KOPT-K1 (cell line): Measurements from ENCODE around the gene WDR59.

Experiments used
- H3K27ac ChIP-seq: fragments of 200-600 bp; sonication (generic); 2 replicates; pipeline ENCODE4 v1.5.1; 2016; ENCODE audit warnings: antibody characterized with exemption, mild to moderate bottlenecking, low read depth, low read length; ENCODE audit not compliant: poor library complexity, severe bottlenecking
- H3K36me3 ChIP-seq: fragments of 200-600 bp; sonication (generic); 2 replicates; pipeline ENCODE4 v1.5.1; 2017; ENCODE audit warnings: antibody characterized with exemption, mild to moderate bottlenecking, low read length, moderate library complexity; ENCODE audit not compliant: insufficient read depth
- H3K9me3 ChIP-seq: fragments of 200-600 bp; sonication (generic); 2 replicates; pipeline ENCODE4 v1.5.1; 2017; ENCODE audit warnings: antibody characterized with exemption, low read length, mild to moderate bottlenecking; ENCODE audit not compliant: insufficient read depth, poor library complexity, severe bottlenecking

Gene WDR59

GRCh38 chr16:74877706-74878105 is 107.2 kb downstream of the WDR59 start:
- Histone ChIP-seq H3K36me3 (peaks cover 81% of the 10 kb centered on the region), H3K27ac (no peak overlapping the region), H3K9me3 (no peaks in the 10 kb centered on the region)

DNA sequence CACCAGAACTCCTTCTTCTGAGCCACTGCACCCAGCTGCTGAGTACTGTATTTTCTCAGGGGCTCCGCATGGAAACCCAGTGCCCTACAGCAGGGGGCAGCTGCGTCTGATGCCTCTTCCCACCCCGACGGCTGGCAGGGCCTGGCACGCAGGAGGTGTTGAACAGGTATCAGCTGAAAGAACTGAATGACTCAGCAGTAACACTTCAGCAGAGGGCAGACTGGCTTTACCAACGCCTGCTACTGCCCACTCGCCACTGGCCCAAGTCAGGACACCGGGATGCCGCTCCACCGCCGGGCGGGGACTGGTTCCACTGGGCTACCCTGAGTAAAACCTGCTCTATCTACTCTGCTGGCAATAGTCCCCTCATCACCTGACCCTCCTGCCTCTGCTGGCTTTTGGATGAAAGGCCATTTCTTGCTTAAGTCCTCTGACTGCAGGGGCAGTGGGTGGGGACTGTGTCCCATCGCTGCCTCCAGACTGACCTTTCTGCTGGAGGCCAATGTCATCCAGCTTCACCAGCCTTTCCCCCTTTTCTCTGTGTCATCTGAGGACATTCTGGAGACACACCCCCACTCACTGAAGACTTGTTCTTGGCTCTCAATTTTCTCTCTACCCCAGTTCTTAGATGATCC is 109.9 kb downstream of the WDR59 start:
- peaks cover 69% of the 10 kb centered on the region for H3K36me3 ChIP-seq
- no peaks in the 10 kb centered on the region for H3K9me3 ChIP-seq
- no peak overlapping the region for H3K27ac ChIP-seq

DNA sequence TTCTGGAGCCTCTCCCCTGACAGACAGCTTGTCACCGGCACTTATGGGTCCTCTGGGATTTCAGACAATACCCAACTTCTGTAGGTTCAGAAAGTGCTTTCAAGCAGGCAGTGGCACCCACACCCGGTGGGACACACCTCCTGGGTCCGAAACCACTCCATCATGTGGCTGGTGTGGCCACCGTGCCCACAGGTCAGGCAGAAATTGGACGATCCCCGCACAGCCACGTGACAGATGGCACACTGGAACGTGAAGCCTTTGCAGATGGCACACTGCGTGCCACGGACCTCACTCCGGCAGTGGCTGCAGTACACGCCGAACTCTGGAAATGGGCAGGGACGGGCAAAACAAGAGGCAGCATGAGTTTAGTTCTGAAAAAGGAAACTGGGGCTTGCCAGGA is 110.8 kb downstream of the WDR59 start:
- Histone ChIP-seq H3K27ac (no peak overlapping the region), H3K9me3 (no peaks in the 10 kb centered on the region), H3K36me3 (peaks cover 62% of the 10 kb centered on the region)

DNA sequence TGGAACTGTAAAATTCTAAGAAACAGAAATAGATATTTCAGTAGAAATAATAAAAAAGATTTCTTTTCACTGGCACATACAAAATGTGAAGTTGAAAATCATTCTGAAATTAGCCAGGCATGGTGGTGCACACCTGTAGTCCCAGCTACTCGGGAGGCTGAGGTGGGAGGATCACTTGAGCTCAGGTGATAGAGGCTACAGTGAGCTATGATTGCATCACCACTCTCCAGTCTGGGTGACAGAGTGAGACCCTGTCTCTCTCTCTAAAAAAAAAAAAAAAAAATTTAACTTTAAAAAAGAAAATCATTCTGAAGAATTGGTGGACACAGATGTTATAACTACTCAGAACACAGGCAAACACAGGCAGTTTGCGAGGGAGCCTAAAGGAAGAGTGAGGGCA is 112.6 kb downstream of the WDR59 start:
- Histone ChIP-seq H3K27ac (no peak overlapping the region), H3K36me3 (peaks cover 53% of the 10 kb centered on the region), H3K9me3 (no peaks in the 10 kb centered on the region)

- no peak overlapping the region for H3K27ac ChIP-seq
- peaks cover 46% of the 10 kb centered on the region for H3K36me3 ChIP-seq
- no peaks in the 10 kb centered on the region for H3K9me3 ChIP-seq
Measured at GRCh38 chr16:74871608-74872007, 113.3 kb downstream of the WDR59 start.

DNA sequence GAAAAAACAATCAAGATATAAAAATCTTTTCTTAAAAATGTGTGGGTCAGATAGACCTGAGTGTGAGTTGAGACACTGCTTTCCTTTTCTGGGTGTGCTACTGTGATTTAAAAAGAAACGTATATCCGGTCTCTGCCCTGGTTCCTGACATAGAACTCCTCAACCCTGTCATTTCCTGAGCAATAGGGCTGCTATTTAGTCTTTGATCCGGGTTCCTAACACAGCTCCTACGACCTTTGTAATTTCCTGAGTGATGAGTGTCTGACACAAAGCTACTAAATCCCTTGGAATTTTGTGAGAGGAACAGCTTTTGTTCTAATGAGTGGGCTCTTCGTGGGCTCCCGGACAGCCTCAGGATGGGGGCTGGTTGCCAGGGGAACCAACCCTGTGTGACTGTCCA is 116.4 kb downstream of the WDR59 start:
- H3K9me3 ChIP-seq = no peaks in the 10 kb centered on the region
- peaks cover 16% of the 10 kb centered on the region for H3K36me3 ChIP-seq
- H3K27ac ChIP-seq = no peak overlapping the region

- Histone ChIP-seq H3K36me3 (peaks cover 12% of the 10 kb centered on the region; the same call in 1 of the 2 replicates), H3K9me3 (no peaks in the 10 kb centered on the region), H3K27ac (no peak overlapping the region)
Measured at GRCh38 chr16:74868035-74868434, 116.9 kb downstream of the WDR59 start.

DNA sequence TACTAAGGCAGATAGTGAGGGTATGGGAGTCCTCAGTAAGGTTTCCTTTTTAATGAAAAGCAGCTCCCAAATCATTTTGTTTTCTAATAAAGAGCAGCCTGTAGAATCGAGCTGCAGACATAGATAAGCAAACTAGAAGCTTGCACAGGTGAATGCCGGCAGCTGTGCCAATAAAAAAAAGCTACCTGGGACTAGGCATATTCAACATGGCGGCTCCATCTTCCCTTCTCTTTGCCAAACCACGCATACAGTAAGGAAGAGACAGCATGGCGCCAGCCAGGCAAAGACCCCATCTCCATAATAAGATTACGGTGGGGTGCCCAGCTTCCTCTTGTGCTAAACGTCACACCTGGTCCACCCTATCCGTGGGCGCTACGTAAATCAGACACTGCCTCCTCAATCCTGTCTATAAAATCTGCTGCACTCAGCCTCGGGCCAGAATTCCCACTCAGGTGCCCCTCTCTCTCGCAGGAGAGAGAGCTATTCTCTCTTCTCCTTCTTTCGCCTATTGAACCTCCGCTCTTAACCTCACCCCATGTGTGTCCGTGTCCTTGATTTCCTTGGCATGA is 117.6 kb downstream of the WDR59 start:
- peaks cover 9% of the 10 kb centered on the region; the same call in 1 of the 2 replicates for H3K36me3 ChIP-seq
- H3K9me3 ChIP-seq = no peaks in the 10 kb centered on the region
- no peak overlapping the region for H3K27ac ChIP-seq

GRCh38 chr16:74865922-74866598 is 118.9 kb downstream of the WDR59 start:
- no peaks in the 10 kb centered on the region for H3K9me3 ChIP-seq
- H3K36me3 ChIP-seq = no peaks in the 10 kb centered on the region
- no peak overlapping the region for H3K27ac ChIP-seq

DNA sequence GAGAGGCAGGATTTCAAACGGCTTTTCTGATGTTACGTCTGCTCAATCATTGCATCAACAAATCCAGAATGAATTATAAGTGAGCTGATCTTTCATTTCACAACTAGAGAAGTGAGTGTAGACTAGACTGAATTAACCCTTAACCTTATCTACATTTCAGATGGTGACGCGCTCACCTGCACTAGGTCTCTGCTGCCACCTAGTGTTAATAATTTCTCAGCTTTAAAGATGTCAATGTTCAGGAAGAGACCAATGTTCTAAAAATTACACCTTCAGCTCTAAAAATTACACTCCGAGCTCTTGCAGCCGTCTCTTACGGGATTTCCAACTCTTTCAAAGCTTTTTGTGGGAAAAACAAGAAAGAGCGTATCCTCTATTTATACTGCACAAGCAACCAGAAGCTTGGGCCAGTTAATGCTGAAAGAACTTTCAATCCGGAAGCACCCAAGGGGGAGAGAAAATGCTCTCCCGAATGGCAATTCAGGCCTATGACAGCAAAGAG is 122.1 kb downstream of the WDR59 start:
- Histone ChIP-seq H3K9me3 (no peaks in the 10 kb centered on the region), H3K36me3 (no peaks in the 10 kb centered on the region), H3K27ac (no peak overlapping the region)

- Histone ChIP-seq H3K9me3 (no peaks in the 10 kb centered on the region), H3K27ac (no peak overlapping the region), H3K36me3 (no peaks in the 10 kb centered on the region)
Measured at GRCh38 chr16:74852500-74852875, 132.4 kb downstream of the WDR59 start.

- Histone ChIP-seq H3K9me3 (no peaks in the 10 kb centered on the region), H3K36me3 (no peaks in the 10 kb centered on the region), H3K27ac (no peak overlapping the region)
Measured at GRCh38 chr16:74850027-74850426, 134.9 kb downstream of the WDR59 start.

- no peaks in the 10 kb centered on the region for H3K36me3 ChIP-seq
- no peak overlapping the region for H3K27ac ChIP-seq
- no peaks in the 10 kb centered on the region for H3K9me3 ChIP-seq
Measured at GRCh38 chr16:74847202-74847601, 137.7 kb downstream of the WDR59 start.

DNA sequence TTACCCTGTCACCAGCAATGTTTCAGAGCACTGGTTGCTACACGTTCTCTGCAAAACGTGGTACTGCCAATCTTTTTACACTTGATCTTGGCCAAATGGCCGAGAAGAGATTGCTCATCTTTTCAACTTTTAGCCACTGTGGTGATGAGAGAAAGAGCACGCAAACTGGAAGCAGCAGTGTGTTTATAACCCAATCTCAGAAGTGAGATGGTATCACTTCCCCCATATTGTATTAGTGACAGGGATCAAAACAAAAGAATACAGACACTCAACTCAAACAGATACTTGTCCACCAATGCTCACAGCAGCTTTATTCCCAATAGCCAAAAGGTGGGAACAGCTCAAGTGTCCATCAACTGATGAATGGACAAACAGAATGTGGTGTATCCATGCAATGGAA is 138.2 kb downstream of the WDR59 start:
- no peaks in the 10 kb centered on the region for H3K36me3 ChIP-seq
- H3K27ac ChIP-seq = no peak overlapping the region
- H3K9me3 ChIP-seq = no peaks in the 10 kb centered on the region

GRCh38 chr16:74844041-74844980 is 140.6 kb downstream of the WDR59 start:
- Histone ChIP-seq H3K9me3 (no peaks in the 10 kb centered on the region), H3K36me3 (no peaks in the 10 kb centered on the region), H3K27ac (no peak overlapping the region)
